ENCODE measurements around the gene LIN52. TPM values are rescaled to one million over a fixed set of nuclear protein-coding genes. Genes with fewer than 3 reads are reported as not detected.

Gene LIN52
- polyA plus RNA-seq, 1 donor from 2014 or later: 57.9 TPM

DNA sequence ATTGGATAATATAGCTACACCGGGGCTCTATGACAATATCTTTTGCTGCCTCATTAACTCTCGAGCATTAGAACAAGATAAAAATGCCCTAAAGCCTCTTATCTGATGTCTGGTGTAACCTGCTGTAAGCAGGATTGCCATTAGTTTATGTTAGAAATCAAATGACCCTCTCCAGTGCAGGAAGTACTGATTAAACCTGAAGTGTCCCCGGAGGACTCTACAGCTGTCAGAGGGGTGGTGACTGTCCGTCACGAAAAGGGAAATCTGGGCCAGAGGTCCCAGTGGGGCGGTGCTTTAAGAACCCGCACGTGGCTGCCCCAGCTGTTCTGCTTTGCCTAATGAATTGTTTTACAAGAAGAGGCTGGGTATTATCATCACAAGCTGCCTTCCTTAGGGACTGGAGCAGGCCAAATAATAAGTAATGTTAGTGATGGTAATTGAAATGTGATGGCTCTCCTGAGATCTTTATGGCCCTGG, 55.7 kb downstream of the LIN52 start:
- no peaks in the 10 kb centered on the region for H3K9me2 ChIP-seq (ENCODE audit: insufficient read depth, low read length)
- H3K79me2 ChIP-seq (replicated peaks; ENCODE audit: insufficient read depth, low read length): no peaks in the 10 kb centered on the region
- no peak overlapping the region for H3K4me2 ChIP-seq (ENCODE audit: low read length)
- H3K27ac ChIP-seq (ENCODE audit: low read length): no peak overlapping the region
- H4K20me1 ChIP-seq (ENCODE audit: insufficient read depth): no peaks in the 10 kb centered on the region
- no peaks in the 10 kb centered on the region for H3K36me3 ChIP-seq (ENCODE audit: insufficient read depth, low read length)
- H3K9ac ChIP-seq (ENCODE audit: low read length): no peak overlapping the region
- H3K27me3 ChIP-seq (ENCODE audit: insufficient read depth, low read depth, low read length): no peaks in the 10 kb centered on the region
- no peaks in the 10 kb centered on the region for H3F3A ChIP-seq (ENCODE audit: insufficient read depth, low read length, poor library complexity, severe bottlenecking)
- H3K4me3 ChIP-seq (ENCODE audit: low read length): no peak overlapping the region
- H3K9me3 ChIP-seq (ENCODE audit: low read length): no peaks in the 10 kb centered on the region
- TF ChIP-seq TAF1 (IDR thresholded peaks at IDR 0.05; ENCODE audit: low read depth): no peak
- TF ChIP-seq, protein P1, sequence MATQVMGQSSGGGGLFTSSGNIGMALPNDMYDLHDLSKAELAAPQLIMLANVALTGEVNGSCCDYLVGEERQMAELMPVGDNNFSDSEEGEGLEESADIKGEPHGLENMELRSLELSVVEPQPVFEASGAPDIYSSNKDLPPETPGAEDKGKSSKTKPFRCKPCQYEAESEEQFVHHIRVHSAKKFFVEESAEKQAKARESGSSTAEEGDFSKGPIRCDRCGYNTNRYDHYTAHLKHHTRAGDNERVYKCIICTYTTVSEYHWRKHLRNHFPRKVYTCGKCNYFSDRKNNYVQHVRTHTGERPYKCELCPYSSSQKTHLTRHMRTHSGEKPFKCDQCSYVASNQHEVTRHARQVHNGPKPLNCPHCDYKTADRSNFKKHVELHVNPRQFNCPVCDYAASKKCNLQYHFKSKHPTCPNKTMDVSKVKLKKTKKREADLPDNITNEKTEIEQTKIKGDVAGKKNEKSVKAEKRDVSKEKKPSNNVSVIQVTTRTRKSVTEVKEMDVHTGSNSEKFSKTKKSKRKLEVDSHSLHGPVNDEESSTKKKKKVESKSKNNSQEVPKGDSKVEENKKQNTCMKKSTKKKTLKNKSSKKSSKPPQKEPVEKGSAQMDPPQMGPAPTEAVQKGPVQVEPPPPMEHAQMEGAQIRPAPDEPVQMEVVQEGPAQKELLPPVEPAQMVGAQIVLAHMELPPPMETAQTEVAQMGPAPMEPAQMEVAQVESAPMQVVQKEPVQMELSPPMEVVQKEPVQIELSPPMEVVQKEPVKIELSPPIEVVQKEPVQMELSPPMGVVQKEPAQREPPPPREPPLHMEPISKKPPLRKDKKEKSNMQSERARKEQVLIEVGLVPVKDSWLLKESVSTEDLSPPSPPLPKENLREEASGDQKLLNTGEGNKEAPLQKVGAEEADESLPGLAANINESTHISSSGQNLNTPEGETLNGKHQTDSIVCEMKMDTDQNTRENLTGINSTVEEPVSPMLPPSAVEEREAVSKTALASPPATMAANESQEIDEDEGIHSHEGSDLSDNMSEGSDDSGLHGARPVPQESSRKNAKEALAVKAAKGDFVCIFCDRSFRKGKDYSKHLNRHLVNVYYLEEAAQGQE (IDR thresholded peaks at IDR 0.05; ENCODE audit: borderline replicate concordance): no peak
- no peak for TF ChIP-seq POLR2AphosphoS5 (IDR thresholded peaks at IDR 0.05)
- TF ChIP-seq RAD21 (conservative IDR thresholded peaks at IDR 0.05): no peak
- no peak for TF ChIP-seq SMC3 (conservative IDR thresholded peaks at IDR 0.05; ENCODE audit: poor library complexity)
- TF ChIP-seq EP300 (conservative IDR thresholded peaks at IDR 0.05; ENCODE audit: poor library complexity, severe bottlenecking): no peak
- TF ChIP-seq EZH2 (IDR thresholded peaks at IDR 0.05; ENCODE audit: borderline replicate concordance, insufficient read depth, low read length, poor library complexity, severe bottlenecking): no peak
- TF ChIP-seq MXI1 (conservative IDR thresholded peaks at IDR 0.05; ENCODE audit: poor library complexity, severe bottlenecking): no peak
- TF ChIP-seq, protein P2, sequence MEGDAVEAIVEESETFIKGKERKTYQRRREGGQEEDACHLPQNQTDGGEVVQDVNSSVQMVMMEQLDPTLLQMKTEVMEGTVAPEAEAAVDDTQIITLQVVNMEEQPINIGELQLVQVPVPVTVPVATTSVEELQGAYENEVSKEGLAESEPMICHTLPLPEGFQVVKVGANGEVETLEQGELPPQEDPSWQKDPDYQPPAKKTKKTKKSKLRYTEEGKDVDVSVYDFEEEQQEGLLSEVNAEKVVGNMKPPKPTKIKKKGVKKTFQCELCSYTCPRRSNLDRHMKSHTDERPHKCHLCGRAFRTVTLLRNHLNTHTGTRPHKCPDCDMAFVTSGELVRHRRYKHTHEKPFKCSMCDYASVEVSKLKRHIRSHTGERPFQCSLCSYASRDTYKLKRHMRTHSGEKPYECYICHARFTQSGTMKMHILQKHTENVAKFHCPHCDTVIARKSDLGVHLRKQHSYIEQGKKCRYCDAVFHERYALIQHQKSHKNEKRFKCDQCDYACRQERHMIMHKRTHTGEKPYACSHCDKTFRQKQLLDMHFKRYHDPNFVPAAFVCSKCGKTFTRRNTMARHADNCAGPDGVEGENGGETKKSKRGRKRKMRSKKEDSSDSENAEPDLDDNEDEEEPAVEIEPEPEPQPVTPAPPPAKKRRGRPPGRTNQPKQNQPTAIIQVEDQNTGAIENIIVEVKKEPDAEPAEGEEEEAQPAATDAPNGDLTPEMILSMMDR (IDR thresholded peaks at IDR 0.05; ENCODE audit: poor library complexity, severe bottlenecking): no peak
- no peak overlapping the region for H2AFZ ChIP-seq (ENCODE audit: low read depth, low read length)

DNA sequence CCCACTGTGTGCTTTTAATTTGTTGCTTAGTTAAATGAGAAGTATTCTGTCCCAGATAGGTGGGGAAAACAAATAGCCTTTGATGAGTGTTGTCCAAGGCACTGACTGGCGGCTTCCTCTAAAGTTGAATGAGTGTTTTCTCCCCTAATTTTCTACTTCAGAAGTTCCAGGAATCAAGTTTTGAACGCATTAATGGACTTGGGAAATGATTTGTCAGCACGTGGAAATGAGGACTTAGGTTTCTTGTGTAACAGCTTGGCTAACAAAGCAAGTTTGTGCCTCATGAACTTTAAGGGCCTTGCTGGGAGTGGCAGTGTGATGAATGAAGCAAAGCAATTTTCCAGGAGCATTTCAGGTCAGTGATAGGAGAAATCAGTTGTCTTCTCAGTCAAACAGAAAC, 56.9 kb downstream of the LIN52 start:
- Histone ChIP-seq H3K9me2 (ENCODE audit: insufficient read depth, low read length) (no peaks in the 10 kb centered on the region), H3K9me3 (ENCODE audit: low read length) (no peaks in the 10 kb centered on the region), H3K27ac (ENCODE audit: low read length) (no peak overlapping the region), H3K9ac (ENCODE audit: low read length) (no peak overlapping the region), H4K20me1 (ENCODE audit: insufficient read depth) (no peaks in the 10 kb centered on the region), H3K4me2 (ENCODE audit: low read length) (no peak overlapping the region), H2AFZ (ENCODE audit: low read depth, low read length) (no peak overlapping the region), H3F3A (ENCODE audit: insufficient read depth, low read length, poor library complexity, severe bottlenecking) (no peaks in the 10 kb centered on the region), H3K27me3 (ENCODE audit: insufficient read depth, low read depth, low read length) (no peaks in the 10 kb centered on the region), H3K36me3 (ENCODE audit: insufficient read depth, low read length) (no peaks in the 10 kb centered on the region), H3K4me3 (ENCODE audit: low read length) (no peak overlapping the region), H3K79me2 (replicated peaks; ENCODE audit: insufficient read depth, low read length) (no peaks in the 10 kb centered on the region)
- TF ChIP-seq EP300 (conservative IDR thresholded peaks at IDR 0.05; ENCODE audit: poor library complexity, severe bottlenecking) (no peak), TAF1 (IDR thresholded peaks at IDR 0.05; ENCODE audit: low read depth) (no peak), SMC3 (conservative IDR thresholded peaks at IDR 0.05; ENCODE audit: poor library complexity) (no peak), MXI1 (conservative IDR thresholded peaks at IDR 0.05; ENCODE audit: poor library complexity, severe bottlenecking) (no peak), EZH2 (IDR thresholded peaks at IDR 0.05; ENCODE audit: borderline replicate concordance, insufficient read depth, low read length, poor library complexity, severe bottlenecking) (no peak), RAD21 (conservative IDR thresholded peaks at IDR 0.05) (no peak), POLR2AphosphoS5 (IDR thresholded peaks at IDR 0.05) (no peak)
- TF ChIP-seq, protein P1 (IDR thresholded peaks at IDR 0.05; ENCODE audit: borderline replicate concordance): no peak
- TF ChIP-seq, protein P2 (IDR thresholded peaks at IDR 0.05; ENCODE audit: poor library complexity, severe bottlenecking): no peak
